BJ (cell line): ENCODE results near the gene SLC8A2. TPM values are rescaled to one million over a fixed set of nuclear protein-coding genes. Genes with fewer than 3 reads are reported as not detected.

ENCODE experiments used
- CTCF ChIA-PET: fragments of 350-600 bp; formaldehyde crosslinking; extraction: SDS; loops from one replicate; lab custom pipeline; 2021; ENCODE audit warnings: antibody characterized with exemption, inconsistent platforms; lab: Yijun Ruan, JAX
- POLR2A ChIA-PET: fragments of 300-600 bp; sonication (Branson Sonifier 250); formaldehyde crosslinking; extraction: SDS; loops from one replicate; lab custom pipeline; 2021; ENCODE audit warnings: antibody characterized with exemption; lab: Charles Lee
- DNase-seq: peaks from one replicate; pipeline ENCODE4 v3.0.0-alpha.2; 2011; ENCODE audit warnings: low read depth
- H3K27me3 ChIP-seq: 2 replicates; pipeline ENCODE4 v1.6.0; 2011; ENCODE audit warnings: low read length; ENCODE audit not compliant: control insufficient read depth, insufficient read depth
- H3K36me3 ChIP-seq: 2 replicates; pipeline ENCODE4 v1.5.1; 2011; ENCODE audit warnings: low read length; ENCODE audit not compliant: control insufficient read depth, insufficient read depth
- H3K4me3 ChIP-seq: 2 replicates; pipeline ENCODE4 v1.5.1; 2011; ENCODE audit warnings: low read depth, mild to moderate bottlenecking, control low read depth, low read length
- CTCF ChIP-seq: IDR thresholded peaks from 2 replicates; pipeline ENCODE4 v1.5.1; 2011; ENCODE audit warnings: low read depth, mild to moderate bottlenecking, control low read depth, inconsistent platforms, low read length, moderate library complexity; ENCODE audit not compliant: insufficient read depth
- polyA plus RNA-seq: library from polyadenylated mRNA; depleted of rRNA; stranded (reverse); fragments of >200 nt; gene quantifications from 2 replicates; pipeline ENCODE4 v1.2.3, GENCODE V29; 2011

The SLC8A2 gene
- polyA plus RNA-seq, 1 experiment = 0.02 TPM

- Histone ChIP-seq H3K27me3 (no peaks in the 10 kb centered on the region), H3K4me3 (no peak overlapping the region), H3K36me3 (peaks cover 4% of the 10 kb centered on the region)
- CTCF ChIA-PET = interaction anchor here (0.6 to 1.2 kb wide), 2 partner anchors 72 to 191 kb away, joined by 3 to 4 read pairs; no protein-coding TSS in a partner anchor
- TF ChIP-seq CTCF = no peak
- no peak for DNase-seq
- POLR2A ChIA-PET = no interaction called here
Measured at GRCh38 chr19:47509170-47509847, 37.6 kb upstream of the SLC8A2 start.

DNA sequence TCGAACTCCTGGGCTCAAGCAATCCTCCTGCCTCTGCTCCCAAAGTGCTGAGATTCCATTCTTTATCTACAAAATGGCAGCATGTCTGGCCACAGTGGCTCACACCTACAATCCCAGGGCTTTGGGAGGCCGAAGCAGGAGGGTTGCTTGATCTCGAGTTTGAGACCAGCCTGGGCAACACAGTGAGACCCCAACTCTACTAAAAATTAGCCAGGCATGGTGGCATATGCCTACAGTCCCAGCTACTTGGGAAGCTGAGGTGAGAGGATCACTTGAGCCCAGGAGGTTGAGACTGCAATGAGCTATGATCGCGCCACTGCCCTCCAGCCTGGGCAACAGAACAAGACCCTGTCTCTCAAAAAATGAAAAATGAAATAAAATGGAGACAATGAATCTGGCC is 37.0 kb upstream of the SLC8A2 start:
- H3K36me3 ChIP-seq = peaks cover 5% of the 10 kb centered on the region
- ChIA-PET POLR2A (no interaction called here), CTCF (interaction anchor here (0.6 kb wide), 1 partner anchor 191 kb away, joined by 4 read pairs; no protein-coding TSS in a partner anchor)
- no peaks in the 10 kb centered on the region for H3K27me3 ChIP-seq
- TF ChIP-seq CTCF = no peak
- DNase-seq = no peak
- no peak overlapping the region for H3K4me3 ChIP-seq

GRCh38 chr19:47507924-47508553 is 36.3 kb upstream of the SLC8A2 start:
- no peak for DNase-seq
- CTCF ChIA-PET = interaction anchor here (0.6 kb wide), 1 partner anchor 17 kb away, joined by 5 read pairs; no protein-coding TSS in a partner anchor
- H3K36me3 ChIP-seq = peaks cover 10% of the 10 kb centered on the region
- TF ChIP-seq CTCF = no peak
- POLR2A ChIA-PET = no interaction called here
- H3K27me3 ChIP-seq = no peaks in the 10 kb centered on the region
- H3K4me3 ChIP-seq = no peak overlapping the region

DNA sequence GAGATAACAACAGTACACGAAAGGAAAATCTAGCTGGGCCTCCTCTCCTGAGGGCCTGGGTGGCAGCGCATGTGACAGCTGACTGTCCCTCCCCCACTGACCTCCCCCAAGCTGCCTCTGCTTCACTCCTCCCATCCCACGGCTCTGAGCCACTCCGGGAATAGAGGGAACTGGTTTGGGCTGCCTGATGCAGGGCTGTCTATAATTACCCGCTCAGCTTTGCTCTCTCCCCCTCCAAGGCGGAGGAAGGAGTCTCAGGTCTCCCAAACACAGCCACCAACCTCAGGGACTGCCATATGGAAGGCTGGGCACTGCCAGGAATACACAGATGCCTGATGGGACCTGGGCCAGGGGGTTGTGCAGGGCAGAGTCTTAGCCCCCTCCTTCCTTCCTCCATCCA is 35.3 kb upstream of the SLC8A2 start:
- CTCF ChIA-PET = no interaction called here
- TF ChIP-seq CTCF = no peak
- no peak for DNase-seq
- Histone ChIP-seq H3K4me3 (no peak overlapping the region), H3K27me3 (no peaks in the 10 kb centered on the region), H3K36me3 (peaks cover 13% of the 10 kb centered on the region)
- POLR2A ChIA-PET = no interaction called here

GRCh38 chr19:47506459-47506858 is 34.8 kb upstream of the SLC8A2 start:
- ChIA-PET POLR2A (no interaction called here), CTCF (no interaction called here)
- Histone ChIP-seq H3K27me3 (no peaks in the 10 kb centered on the region), H3K4me3 (no peak overlapping the region), H3K36me3 (peaks cover 13% of the 10 kb centered on the region)
- TF ChIP-seq CTCF = no peak
- DNase-seq = no peak
